ENCODE data around the gene CDK11B. TPM values are rescaled to one million over a fixed set of nuclear protein-coding genes. Genes with fewer than 3 reads are reported as not detected.

The CDK11B gene
- total RNA-seq, 1 experiment from 2014 or later, result 30.1 TPM

- Histone ChIP-seq H3T11ph (ENCODE audit: low read length) (no peak overlapping the region), H3K14ac (ENCODE audit: insufficient read depth, low read length) (no peak overlapping the region), H2BK15ac (ENCODE audit: low read depth, low read length) (no peak overlapping the region), H2BK20ac (ENCODE audit: low read depth, low read length, poor library complexity, severe bottlenecking) (no peak overlapping the region), H2BK12ac (ENCODE audit: insufficient read length, low read depth, low read length) (no peak overlapping the region), H3K79me1 (ENCODE audit: insufficient read depth, low read depth, low read length, poor library complexity, severe bottlenecking) (no peaks in the 10 kb centered on the region), H4K20me1 (ENCODE audit: control insufficient read depth, insufficient read depth, insufficient read length) (no peaks in the 10 kb centered on the region), H3K23ac (ENCODE audit: insufficient read length, low read depth, low read length) (no peak overlapping the region), H4K91ac (ENCODE audit: insufficient read length, low read depth, low read length) (no peak overlapping the region), H4K5ac (ENCODE audit: insufficient read length, low read depth, low read length) (no peak overlapping the region), H3K9me3 (ENCODE audit: control insufficient read depth, low read depth, low read length) (no peaks in the 10 kb centered on the region), H2AK5ac (ENCODE audit: insufficient read length, low read length) (no peak overlapping the region), H2BK120ac (ENCODE audit: low read depth, low read length, poor library complexity, severe bottlenecking) (no peak overlapping the region), H3K23me2 (ENCODE audit: insufficient read length, low read depth, low read length, poor library complexity, severe bottlenecking) (peaks cover 15% of the 10 kb centered on the region), H3K18ac (ENCODE audit: insufficient read length, low read depth, low read length) (no peak overlapping the region), H3K79me2 (ENCODE audit: insufficient read depth, low read length) (no peaks in the 10 kb centered on the region), H3K27me3 (ENCODE audit: insufficient read depth, low read length) (no peaks in the 10 kb centered on the region), H3K4me2 (ENCODE audit: insufficient read depth, insufficient read length, low read length) (no peak overlapping the region), H3K27ac (ENCODE audit: insufficient read length, low read depth, low read length) (no peak overlapping the region), H3K4me1 (ENCODE audit: insufficient read depth, low read length) (peaks cover 5% of the 10 kb centered on the region; the same call in 1 of the 2 replicates), H2AFZ (ENCODE audit: low read length) (no peak overlapping the region), H3K9ac (ENCODE audit: extremely low read depth, insufficient read length, low read length) (no peak overlapping the region), H4K8ac (replicated peaks; ENCODE audit: insufficient read length, low read depth, low read length) (no peak overlapping the region), H3K4ac (ENCODE audit: low read depth, low read length) (no peak overlapping the region), H2BK5ac (ENCODE audit: insufficient read length, low read length) (no peak overlapping the region), H3K56ac (ENCODE audit: insufficient read length, low read depth, low read length) (no peak overlapping the region)
- no peaks in the 10 kb centered on the region; a peak in 1 of 5 replicates for H3K9me3 Mint-ChIP-seq
- H3K4me3 Mint-ChIP-seq, result peak overlapping the region; percentile 21 to 74; a peak in 3 of 5 replicates
- no peak for DNase-seq
- H3K4me1 Mint-ChIP-seq, result peaks cover 16 to 19% of the 10 kb centered on the region in 2 experiments
- no peaks in the 10 kb centered on the region; the same call in 1 of the 2 replicates for H3K27me3 Mint-ChIP-seq (ENCODE audit: low read depth)
- no CpG with 5 or more reads among the region's 6 CpGs for WGBS (ENCODE audit: extremely low coverage, insufficient read length, low lambda C conversion rate)
- TF ChIP-seq, protein P1, sequence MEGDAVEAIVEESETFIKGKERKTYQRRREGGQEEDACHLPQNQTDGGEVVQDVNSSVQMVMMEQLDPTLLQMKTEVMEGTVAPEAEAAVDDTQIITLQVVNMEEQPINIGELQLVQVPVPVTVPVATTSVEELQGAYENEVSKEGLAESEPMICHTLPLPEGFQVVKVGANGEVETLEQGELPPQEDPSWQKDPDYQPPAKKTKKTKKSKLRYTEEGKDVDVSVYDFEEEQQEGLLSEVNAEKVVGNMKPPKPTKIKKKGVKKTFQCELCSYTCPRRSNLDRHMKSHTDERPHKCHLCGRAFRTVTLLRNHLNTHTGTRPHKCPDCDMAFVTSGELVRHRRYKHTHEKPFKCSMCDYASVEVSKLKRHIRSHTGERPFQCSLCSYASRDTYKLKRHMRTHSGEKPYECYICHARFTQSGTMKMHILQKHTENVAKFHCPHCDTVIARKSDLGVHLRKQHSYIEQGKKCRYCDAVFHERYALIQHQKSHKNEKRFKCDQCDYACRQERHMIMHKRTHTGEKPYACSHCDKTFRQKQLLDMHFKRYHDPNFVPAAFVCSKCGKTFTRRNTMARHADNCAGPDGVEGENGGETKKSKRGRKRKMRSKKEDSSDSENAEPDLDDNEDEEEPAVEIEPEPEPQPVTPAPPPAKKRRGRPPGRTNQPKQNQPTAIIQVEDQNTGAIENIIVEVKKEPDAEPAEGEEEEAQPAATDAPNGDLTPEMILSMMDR (conservative IDR thresholded peaks at IDR 0.05), result no peak
- H3K27ac Mint-ChIP-seq, result no peak overlapping the region
- peaks cover 2 to 15% (median 6%) of the 10 kb centered on the region in 3 experiments; a peak in 6 of 7 replicates for H3K36me3 Mint-ChIP-seq (ENCODE audit: insufficient read depth in 1 of 3, low read depth in 3 of 3)
Observed at GRCh38 chr1:1617925-1618324, 40.9 kb downstream of the CDK11B start.

Measured in H9 (cell line).